Fibroblast of lung (primary cell): ENCODE data around the gene LACC1. TPM values are rescaled to one million over a fixed set of nuclear protein-coding genes. Genes with fewer than 3 reads are reported as not detected.

Experiments used
- DNase-seq, 2 donors: peaks; one replicate each; pipeline versions ENCODE4 v3.0.0 to v3.0.0-alpha.2; 2010; ENCODE audit warnings: low read depth in 2 of 2
- H2AFZ ChIP-seq: 2 replicates; pipeline ENCODE4 v1.5.1; 2012; ENCODE audit warnings: low read length, control low read depth, inconsistent platforms
- H3K27ac ChIP-seq: 2 replicates; pipeline ENCODE4 v1.5.1; 2011; ENCODE audit warnings: low read length, control low read depth; ENCODE audit not compliant: insufficient read depth
- H3K27me3 ChIP-seq: 2 replicates; pipeline ENCODE4 v1.5.1; 2011; ENCODE audit warnings: mild to moderate bottlenecking, low read length; ENCODE audit not compliant: control insufficient read depth, insufficient read depth
- H3K36me3 ChIP-seq: 2 replicates; pipeline ENCODE4 v1.5.1; 2011; ENCODE audit warnings: low read length; ENCODE audit not compliant: control insufficient read depth, insufficient read depth
- H3K4me1 ChIP-seq: 2 replicates; pipeline ENCODE4 v1.5.1; 2011; ENCODE audit warnings: low read length; ENCODE audit not compliant: control insufficient read depth, insufficient read depth; ENCODE audit errors: extremely low read depth
- H3K4me2 ChIP-seq: 2 replicates; pipeline ENCODE4 v1.5.1; 2011; ENCODE audit warnings: low read length, control low read depth; ENCODE audit not compliant: insufficient read depth; ENCODE audit errors: extremely low read depth
- H3K4me3 ChIP-seq, 4 experiments: fragments of 200-600 bp in 1 of 4; sonication (generic) in 1 of 4; replicated peaks in 1 of 4; 2 replicates each; pipeline ENCODE4 v1.5.1; 2011 to 2016; ENCODE audit warnings: low read length in 4 of 4, low read depth in 3 of 4, mild to moderate bottlenecking in 3 of 4, control low read depth in 2 of 4, inconsistent platforms in 1 of 4, mixed read lengths in 1 of 4; ENCODE audit not compliant: insufficient read depth in 1 of 4; ENCODE audit errors: control extremely low read depth in 1 of 4
- H3K79me2 ChIP-seq: 2 replicates; pipeline ENCODE4 v1.5.1; 2012; ENCODE audit warnings: mild to moderate bottlenecking, low read length, inconsistent platforms; ENCODE audit not compliant: control insufficient read depth, insufficient read depth
- H3K9ac ChIP-seq: 2 replicates; pipeline ENCODE4 v1.5.1; 2011; ENCODE audit warnings: mild to moderate bottlenecking, low read length, control low read depth; ENCODE audit not compliant: insufficient read depth
- H3K9me3 ChIP-seq: 2 replicates; pipeline ENCODE4 v1.5.1; 2012; ENCODE audit warnings: low read depth, low read length; ENCODE audit not compliant: control insufficient read depth, insufficient read depth
- H4K20me1 ChIP-seq: 2 replicates; pipeline ENCODE4 v1.5.1; 2011; ENCODE audit warnings: low read length; ENCODE audit not compliant: control insufficient read depth, insufficient read depth; ENCODE audit errors: extremely low read depth
- CTCF ChIP-seq, 2 donors: IDR thresholded peaks in 1 of 2; conservative IDR thresholded peaks in 1 of 2; 1 replicate in 1 of 2; 2 replicates in 1 of 2; pipeline ENCODE4 v1.5.1; 2011 to 2012; ENCODE audit warnings: low read length in 2 of 2, control low read depth in 1 of 2, inconsistent platforms in 1 of 2, low read depth in 1 of 2, mild to moderate bottlenecking in 1 of 2
- EZH2 ChIP-seq: IDR thresholded peaks from 2 replicates; pipeline ENCODE4 v1.5.1; 2012; ENCODE audit warnings: low read length, control low read depth, mild to moderate bottlenecking; ENCODE audit errors: missing control alignments
- polyA plus RNA-seq, 2 donors: library from polyadenylated mRNA; depleted of rRNA in 1 of 2; stranded (reverse) in 1 of 2; unstranded in 1 of 2; fragments of >200 nt; gene quantifications; 2 replicates each; pipeline ENCODE4 v1.2.1, GENCODE V29; 2011 to 2012; ENCODE audit warnings: missing spikeins in 1 of 2
- total RNA-seq: library from RNA; depleted of rRNA; stranded (reverse); fragments of >200 nt; gene quantifications from 2 replicates; pipeline ENCODE4 v1.2.1, GENCODE V29; 2014

The LACC1 gene
- total and polyA plus RNA-seq, 2 donors (not counting 1 experiment from before 2014, with no cell fraction given), result 6.9 to 8.9 TPM

- no peaks in the 10 kb centered on the region for H3K9me3 ChIP-seq
- H4K20me1 ChIP-seq, result no peaks in the 10 kb centered on the region
- DNase-seq, result no peak
- H3K4me3 ChIP-seq, result no peak overlapping the region
- no peak overlapping the region for H3K27ac ChIP-seq
- H3K36me3 ChIP-seq, result no peaks in the 10 kb centered on the region
- no peaks in the 10 kb centered on the region for H3K79me2 ChIP-seq
- H3K4me2 ChIP-seq, result no peak overlapping the region
- no peaks in the 10 kb centered on the region for H3K4me1 ChIP-seq
- TF ChIP-seq EZH2, result no peak
- no peak for TF ChIP-seq CTCF (conservative IDR thresholded peaks at IDR 0.05 in 1 of 2, IDR thresholded peaks at IDR 0.05 in 1 of 2; ENCODE audit: low read depth in 1 of 2, low read length in 2 of 2)
- H3K9ac ChIP-seq, result no peak overlapping the region
- peaks cover 11% of the 10 kb centered on the region for H3K27me3 ChIP-seq
- H2AFZ ChIP-seq, result no peak overlapping the region
Observed at GRCh38 chr13:43939086-43939485, 59.4 kb downstream of the LACC1 start.

DNA sequence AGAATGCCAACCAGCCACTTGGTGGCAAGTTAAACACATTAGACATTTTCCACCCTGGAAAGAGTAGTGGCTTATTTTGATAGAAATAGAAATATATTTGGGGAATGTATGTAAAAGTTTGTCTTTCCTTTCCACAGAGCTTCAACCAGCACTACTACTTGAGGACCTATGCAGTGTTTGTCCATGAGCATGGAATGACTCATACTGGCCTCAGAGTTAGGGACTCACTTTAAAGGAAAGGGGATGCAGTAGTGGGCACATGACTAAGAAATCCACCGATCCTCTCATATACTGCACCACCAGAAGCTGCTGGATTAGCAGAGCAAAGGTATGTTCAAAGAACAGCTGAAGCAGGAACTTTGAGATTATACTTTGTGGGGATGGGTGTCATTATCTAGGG, 62.6 kb downstream of the LACC1 start:
- no peaks in the 10 kb centered on the region for H4K20me1 ChIP-seq
- no peak overlapping the region for H3K27ac ChIP-seq
- no peak overlapping the region for H3K9ac ChIP-seq
- no peak overlapping the region for H3K4me2 ChIP-seq
- H2AFZ ChIP-seq, result no peak overlapping the region
- H3K36me3 ChIP-seq, result no peaks in the 10 kb centered on the region
- H3K27me3 ChIP-seq, result peaks cover 11% of the 10 kb centered on the region
- H3K4me3 ChIP-seq, result no peak overlapping the region
- peak in 1 of 2 donors; percentile 53 for DNase-seq
- H3K9me3 ChIP-seq, result no peaks in the 10 kb centered on the region
- H3K79me2 ChIP-seq, result no peaks in the 10 kb centered on the region
- no peaks in the 10 kb centered on the region for H3K4me1 ChIP-seq
- no peak for TF ChIP-seq EZH2
- TF ChIP-seq CTCF (conservative IDR thresholded peaks at IDR 0.05 in 1 of 2, IDR thresholded peaks at IDR 0.05 in 1 of 2; ENCODE audit: low read depth in 1 of 2, low read length in 2 of 2), result no peak

Other genes with a start within 250 kb of the LACC1 start
- 4.4 and 7.6 TPM in 2 replicates for gene ENOX1, start 92.9 kb upstream of the LACC1 start, total RNA-seq
- 3.5 and 8.1 TPM in 2 replicates for gene ENOX1, start 92.9 kb upstream of the LACC1 start, polyA plus RNA-seq
- 6.8 and 7.2 TPM in 2 replicates for gene CCDC122, start 164 bp upstream of the LACC1 start, total RNA-seq
- gene CCDC122, start 164 bp upstream of the LACC1 start, polyA plus RNA-seq, result 1.2 and 2.0 TPM in 2 replicates